LoVo (cell line): ENCODE measurements around the gene PDE6H.

ENCODE experiments used
- DNase-seq: peaks from one replicate; pipeline ENCODE4 v3.0.0-alpha.2; 2016; ENCODE audit warnings: low spot score

The PDE6H gene

DNA sequence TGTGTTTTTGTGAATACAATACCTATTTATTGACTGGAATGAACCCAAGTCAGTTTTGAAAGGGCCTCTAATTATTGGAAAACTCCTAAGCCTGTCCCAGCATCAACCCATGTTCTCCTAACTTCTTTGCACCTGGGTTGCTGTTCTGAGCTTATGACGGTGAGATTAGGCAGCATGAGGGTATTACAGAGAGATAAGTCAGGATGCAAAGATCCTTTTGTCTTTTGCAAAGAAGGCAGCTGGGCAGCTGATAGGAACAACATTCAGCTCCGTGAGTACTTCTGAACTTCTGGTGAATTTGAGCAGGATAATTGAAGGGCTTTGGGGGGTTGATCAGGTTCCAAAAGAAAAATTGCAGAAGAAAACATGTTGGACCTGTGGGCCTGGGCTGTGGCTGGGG, at the start of gene PDE6H:
TSS of gene PDE6H (plus strand) at position 227 of the 400 bp plus-strand sequence. CDS start 4,971 bp downstream, outside the sequence.
- DNase-seq, result no peak

DNA sequence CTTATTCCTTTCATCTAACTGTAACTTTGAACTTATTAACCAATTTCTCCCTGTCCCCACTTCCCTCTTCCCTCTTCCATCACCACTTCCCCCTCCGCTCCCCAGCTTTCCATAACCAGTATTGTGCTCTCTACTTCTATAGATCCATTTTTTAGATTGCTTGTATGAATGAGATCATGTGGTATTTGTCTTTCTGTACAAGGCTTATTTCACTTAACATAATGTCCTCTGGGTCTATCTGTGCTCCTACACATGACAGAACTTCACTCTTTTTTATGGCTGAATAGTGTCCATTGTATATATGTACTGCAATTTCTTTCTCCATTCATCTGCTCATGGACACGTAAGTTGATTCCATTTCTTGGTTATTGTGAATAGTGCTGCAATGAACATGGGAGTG, 48.9 kb upstream of the PDE6H start:
- no peak for DNase-seq

DNA sequence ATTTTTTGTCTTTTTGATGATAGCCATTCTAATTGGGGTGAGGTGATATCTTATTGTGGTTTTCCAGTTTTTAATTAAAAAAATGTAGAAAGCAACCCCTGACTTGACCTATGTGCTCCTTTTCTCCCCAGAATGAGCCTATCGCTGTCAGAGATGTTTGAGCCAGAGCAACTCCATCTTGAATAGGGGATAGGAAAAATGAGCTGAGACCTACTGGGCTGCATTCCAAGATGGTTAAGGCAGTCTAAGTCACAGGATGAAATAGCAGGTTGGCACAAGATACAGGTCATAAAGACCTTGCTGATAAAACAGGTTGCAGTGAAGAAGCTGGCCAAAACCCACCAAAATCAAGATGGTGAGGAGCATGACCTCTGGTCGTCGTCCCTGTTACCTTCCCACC, 48.3 kb upstream of the PDE6H start:
- no peak for DNase-seq

DNA sequence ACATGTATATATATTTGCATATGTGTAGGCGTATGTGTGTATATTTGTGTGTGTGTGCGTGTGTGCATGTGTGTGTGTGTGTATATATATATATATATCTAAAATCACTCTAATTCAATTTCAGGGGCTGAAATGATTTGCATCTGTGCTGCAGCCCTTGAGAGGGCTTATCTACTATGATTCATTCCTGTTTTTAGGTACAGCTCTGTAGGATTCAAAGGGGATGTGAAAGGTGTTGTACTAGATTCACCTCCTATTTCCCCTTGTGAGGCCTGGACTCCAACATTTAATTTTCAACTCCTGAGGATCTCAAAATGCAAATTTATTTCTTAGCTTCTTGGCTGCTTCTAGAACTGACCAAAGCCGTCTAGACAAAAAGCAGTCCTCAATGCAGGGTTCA, 45.6 kb upstream of the PDE6H start:
- DNase-seq, result no peak

DNA sequence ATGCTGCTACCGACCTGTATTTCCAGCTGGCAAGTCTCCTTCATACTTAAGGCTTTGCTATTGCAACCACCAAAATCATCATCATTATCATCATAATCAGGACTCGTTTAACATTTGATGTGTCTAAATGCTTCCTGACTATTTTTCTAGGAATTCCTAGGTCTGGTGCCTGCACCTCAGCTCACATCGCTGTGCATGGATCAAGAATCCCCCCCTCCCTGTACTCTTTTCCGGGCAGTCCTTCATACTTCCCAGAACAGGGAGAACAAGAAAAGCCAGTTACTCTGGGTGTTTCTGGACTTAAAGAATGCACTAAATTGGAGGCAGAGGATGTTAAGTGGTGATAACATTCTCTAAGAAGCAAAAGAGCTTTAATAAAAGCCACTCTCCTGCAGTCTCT, 43.9 kb upstream of the PDE6H start:
- peak; percentile 58 for DNase-seq

DNA sequence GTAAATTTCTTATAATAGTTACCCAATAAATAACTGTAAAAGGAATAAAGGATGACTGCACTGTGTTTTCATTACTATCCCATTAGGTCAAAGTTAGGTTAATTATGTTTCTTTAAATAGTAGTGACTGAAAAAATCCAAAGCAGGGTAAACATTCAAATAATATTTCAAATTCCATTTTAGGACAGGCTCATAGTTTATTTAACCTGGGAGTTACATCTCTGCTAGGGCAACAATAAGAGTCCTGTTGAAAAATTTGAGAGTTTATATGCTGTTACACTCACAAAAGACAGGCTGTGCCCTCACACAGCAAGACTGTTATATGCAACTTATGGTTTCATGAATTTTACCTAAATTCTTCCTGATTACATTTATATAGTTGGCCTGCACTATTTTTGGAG, 42.5 kb upstream of the PDE6H start:
- no peak for DNase-seq

DNA sequence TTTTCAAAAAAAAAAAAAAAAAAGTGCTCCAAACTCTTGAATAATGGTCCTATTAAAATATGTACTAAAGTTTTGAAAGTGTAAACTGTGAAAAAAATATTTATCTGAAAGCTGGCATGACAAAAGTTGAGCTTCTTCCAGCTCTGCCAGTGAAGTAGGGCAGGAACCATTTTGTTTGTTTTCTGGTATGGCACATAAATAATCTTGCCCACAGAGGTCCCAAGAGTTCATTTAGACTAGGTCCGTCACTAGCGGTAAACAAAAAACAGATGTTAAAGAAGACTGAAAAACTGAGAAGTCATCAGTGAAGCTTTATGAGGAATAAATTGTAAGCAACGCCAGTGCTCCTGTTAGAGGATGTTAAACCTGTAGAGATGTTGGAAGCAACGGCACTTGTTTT, 41.5 kb upstream of the PDE6H start:
- no peak for DNase-seq

DNA sequence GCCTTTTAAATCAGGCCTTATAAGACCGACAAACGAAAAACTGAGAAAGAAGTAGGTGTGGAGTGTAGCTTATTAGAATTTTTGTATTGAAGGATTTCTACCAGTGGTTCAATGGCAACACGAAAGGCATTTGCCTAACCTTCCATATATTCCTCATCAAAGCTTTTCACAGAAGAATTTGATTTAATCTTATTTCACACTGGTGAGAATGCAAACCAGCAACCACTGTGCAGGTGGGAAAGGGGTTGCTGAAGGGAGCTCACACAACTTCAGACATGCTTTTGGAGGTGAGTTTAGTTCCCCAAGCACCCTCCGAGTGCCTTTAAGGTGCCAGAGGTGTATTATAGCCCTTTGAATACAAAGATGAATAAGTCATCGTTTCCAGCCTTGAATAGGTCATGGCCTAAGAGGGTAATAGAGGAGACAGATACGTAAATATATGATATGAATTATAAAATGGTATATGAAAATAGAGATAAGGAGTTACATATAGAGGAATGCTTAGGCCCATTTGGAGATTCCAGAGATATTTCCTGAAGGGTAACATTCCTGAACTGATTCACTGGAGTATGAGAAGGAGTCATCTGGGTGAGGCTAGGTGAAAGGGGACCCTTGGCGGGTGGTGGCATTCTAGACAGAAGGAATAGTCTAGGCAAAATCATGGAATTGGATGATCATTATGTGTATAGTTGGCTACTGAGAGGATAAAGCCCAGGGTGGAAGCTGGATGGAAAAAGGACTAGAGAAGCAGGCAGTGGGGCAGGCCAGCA, 40.9 kb upstream of the PDE6H start:
- DNase-seq, result peak; percentile 30

DNA sequence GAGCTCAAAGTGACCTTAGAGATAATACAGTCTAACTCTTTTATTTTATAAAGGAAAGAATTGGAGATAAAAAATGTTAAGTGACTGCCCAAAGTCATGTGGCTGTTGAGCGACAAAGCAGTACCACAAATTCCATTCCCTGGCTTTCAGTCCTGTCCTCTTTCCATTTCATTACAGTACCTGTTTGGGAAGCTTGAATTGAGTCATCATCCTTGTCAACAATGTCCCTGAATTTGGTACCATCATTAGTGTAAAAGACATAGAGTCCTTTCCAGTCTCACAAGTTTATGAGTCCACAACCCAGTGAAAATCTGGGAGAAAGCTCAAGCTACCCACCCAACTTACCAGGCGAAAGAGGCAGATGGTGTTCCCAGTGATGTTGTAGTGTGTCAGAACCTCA, 38.3 kb upstream of the PDE6H start:
- no peak for DNase-seq

DNA sequence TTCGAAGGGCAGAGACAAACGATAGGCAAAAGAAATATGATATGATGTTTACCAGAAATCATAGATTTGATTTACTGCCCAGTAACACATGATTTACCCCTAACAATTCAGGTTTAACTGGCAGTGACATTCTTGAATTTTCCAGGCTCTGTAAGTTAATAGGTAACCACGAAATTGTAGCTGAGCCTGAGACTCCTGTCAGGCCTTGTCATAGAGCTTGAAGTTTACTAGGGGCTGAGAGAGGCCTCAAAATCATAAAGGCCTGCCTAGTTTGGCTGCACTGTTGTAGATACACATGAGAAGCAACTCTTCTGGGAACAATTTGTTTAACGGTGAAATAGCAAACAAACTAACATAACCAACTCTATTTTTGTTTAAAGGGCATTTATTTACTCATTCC, 37.8 kb upstream of the PDE6H start:
- DNase-seq, result peak; percentile 12

DNA sequence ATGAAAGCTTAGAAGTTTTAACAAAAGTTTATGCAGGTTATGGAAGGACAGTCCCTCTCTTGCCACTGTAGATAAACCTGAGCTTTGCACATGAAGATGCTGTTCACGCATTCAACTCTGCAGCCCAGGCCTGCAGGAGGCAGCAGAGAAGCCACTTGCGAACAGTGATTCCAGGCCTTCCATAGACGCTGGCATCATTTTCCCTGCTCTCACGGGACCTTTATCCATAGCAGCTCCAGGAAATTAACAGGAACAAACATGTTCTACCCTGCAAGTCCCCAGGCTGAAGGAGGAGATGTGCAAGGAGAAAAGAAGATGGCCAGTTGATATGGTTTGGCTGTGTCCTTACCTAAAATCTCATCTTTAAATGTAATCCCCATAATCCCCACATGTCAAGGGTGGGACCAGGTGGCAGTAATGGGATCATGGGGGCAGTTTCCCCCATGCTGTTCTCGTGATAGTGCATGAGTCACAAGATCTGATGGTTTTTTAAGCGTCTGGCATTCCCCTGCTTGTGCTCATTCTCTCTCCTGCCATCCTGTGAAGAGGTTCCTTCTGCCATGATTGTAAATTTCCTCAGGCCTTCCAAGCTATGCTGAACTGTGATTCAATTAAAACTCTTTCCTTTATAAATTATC, 36.5 kb upstream of the PDE6H start:
- DNase-seq, result no peak

DNA sequence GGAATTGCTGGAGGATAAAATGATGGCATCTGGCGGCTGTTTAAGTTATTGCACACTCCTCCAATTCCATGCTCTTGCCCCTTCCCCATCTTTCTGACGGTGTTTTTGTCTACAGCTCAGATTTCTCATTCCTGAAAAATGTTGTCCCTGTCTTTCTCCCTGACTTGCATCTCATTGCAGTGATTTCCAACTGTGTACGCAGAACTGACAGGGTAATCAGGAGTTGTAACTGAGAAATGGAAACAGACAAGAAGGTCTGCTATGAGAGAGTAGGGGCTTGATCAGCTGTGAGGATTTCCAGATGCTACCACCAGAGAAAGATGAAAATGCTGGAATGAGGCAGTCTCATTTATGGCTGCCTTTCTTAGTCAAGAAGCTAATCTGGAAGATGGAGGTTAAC, 35.8 kb upstream of the PDE6H start:
- DNase-seq, result no peak

DNA sequence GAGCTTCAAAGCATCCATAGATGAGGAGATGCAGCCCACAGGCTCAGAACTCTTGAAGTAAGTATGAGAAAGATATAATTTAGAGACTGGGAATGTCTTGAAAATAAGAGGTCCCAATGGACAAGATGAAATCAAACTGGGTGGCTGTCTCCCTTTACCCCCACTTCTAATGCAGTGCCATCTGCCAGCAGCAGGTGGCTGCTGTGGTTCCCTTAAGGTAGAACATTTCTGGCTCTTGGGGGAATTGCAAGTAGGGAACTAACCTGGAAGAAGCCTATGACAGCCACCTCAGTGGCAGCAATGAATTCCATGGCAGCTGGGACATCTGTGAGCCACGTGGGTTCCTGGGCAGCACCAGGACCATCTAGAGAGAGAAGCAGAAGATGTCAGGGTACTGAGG, 35.2 kb upstream of the PDE6H start:
- no peak for DNase-seq

DNA sequence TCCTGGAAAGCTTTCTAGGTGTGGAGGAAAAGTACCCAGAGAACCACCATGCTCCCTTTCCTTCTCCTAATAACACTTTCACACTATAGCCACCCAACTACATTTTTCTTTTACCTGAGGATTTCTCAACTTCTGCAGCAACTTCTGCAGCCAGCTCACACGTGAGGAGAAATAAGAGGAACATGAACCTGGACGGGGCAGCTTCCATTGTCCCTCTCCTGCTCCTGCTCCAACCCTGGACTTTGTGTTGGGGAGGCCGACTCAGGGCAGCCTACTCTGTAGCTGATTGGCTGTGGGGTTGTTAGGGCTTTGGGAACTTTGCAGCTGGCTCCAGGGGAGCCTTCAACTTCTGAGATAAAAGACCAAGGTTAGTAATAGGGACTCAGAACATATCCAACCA, 34.5 kb upstream of the PDE6H start, which contains the start of gene ERP27:
TSS of gene ERP27 (minus strand) at position 237 of the 400 bp plus-strand sequence. CDS start at position 208, 29 bp downstream.
- DNase-seq, result no peak

DNA sequence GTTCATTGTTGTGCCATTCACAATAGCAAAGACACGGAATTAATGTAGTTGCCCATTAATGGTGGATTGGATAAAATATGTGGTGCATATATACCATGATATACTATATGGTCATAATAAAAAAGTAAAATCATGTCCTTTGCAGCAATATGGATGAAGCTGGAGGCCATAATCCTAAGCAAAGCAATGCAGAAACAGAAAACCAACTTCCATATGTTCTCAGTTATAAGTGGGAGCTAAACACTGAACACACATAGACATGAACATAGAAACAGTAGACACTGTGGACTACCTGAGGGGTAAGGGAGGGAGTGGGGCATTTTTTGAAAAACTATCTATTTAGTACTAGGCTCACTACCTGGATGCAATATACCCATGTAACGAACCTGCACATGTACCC, 31.5 kb upstream of the PDE6H start:
- DNase-seq, result no peak

DNA sequence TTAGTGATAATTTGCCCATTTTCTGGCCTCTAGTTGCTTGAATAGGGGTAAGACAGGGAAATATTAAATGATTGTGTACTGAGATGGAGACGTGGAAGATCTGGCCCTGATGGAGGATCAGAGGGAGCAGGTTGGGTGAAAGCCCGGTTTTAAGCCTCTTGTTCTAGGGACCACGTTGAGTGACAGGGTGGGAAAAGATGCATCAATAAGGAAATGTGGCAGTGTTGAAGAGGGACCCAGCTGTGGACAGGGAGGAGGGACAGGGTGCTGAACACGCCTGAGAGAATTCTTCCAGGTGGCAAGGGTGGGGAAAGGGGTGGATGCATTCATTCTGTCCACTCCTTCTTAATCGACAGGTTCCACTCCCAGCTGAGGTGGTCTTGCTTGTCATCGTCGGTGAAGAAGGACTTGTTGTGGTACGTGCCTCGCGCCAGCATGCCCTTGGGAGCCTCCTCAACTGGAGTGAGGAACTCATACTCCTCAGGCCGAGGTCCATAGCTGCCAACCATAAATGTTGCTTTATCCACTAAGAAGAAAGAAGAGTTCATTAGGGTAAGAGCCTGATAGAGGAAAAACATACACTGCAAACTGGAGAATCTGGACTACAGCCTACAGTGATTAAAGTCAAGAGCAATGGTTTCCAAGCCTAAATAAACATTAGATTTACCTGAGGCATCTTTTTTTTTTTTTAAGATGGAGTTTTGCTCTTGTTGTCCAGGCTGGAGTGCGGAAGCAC, 30.5 kb upstream of the PDE6H start:
- no peak for DNase-seq

DNA sequence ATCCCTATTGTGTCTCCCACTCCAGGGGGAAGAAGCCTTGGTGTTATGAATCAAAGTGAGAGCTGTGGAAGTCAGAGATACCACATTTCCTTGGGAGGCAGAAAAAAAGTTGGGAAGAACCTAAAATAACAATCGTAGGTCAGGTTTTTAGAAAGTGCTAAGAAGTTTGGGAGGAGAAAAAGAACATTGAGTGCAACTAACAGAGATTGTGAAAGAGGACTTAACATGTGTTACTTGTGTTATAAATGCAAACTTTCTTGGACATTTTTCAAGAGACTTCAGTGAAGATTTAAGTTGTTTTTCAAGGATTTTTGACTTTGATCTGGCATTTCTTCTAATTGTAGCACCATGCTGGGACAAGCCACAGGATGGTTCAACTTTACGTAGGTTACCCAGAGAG, 26.7 kb upstream of the PDE6H start:
- DNase-seq, result no peak

DNA sequence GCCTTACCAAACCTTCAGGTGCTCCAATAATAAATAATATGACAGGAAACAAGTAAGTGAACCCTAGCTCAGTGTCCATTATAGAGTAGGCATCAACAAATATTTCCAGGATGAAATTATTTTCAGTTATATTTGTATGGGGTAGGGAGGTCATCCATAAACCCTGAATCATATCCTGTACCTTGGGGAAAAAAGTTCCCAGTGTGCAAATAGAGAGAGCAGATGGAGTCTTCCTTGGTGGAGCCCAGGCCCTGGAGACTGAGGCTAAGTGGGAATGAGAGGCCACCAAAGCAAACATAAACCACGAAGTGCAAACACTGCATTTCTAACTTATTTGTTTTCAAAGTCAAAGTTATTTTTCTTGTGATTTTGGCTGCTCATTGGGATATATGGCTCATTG, 26.0 kb upstream of the PDE6H start:
- DNase-seq, result no peak

DNA sequence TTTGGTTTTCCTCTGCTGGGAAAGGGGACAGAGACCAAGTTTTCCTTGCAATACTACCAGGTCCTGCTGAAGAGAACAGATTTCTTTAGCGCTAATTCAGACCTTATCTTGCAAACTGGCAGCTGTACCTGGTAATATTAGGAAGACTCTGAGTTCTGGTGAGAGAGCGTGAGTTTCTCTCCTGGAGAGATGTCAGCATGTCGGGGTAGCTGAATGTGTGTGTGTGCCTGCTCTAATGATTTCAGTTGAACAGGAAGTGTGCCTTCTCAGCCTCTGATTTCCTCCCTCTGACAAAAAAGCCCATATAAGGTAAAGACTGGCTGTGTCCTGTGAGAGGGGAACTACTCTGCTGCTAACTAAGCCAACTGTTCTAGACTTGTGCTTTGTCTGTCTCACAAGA, 24.2 kb upstream of the PDE6H start:
- DNase-seq, result no peak

DNA sequence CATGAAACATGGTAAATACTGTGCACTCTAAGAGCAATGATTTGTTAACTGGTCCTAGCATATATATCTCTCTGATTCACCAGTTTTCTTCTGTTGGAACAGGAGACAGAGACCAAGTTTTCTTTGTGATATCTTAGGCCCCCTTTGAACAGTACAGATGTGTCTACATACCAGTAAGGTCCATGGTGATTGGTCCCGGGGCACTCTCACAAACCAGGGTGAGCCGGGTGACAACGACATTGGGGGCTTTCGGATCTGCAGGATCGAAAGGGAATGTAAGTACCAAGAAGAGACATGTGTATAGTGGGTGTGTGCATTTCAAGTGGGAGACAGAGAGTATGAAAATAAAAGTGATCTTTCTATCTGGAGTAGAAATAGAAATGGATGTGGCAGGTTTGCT, 23.2 kb upstream of the PDE6H start:
- DNase-seq, result no peak

DNA sequence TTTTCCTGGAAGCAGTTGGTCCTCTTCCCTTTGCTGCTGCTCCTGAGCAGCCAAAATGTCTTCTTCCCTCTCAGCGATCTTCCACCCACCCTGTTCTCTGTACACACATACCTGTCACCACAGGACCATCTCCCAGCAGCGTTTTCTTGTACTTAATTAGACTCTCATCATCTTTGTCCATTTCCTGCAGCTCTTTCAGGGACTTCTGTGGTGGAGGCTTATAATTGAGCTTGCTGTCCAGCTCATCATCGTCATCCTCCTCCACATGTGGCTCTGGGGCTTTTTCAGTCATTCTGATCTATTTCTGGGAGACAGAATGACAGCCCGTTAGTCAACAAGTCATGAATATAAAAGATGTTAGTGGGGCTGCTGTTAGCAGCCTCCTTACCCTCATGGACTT, 22.4 kb upstream of the PDE6H start:
- no peak for DNase-seq

DNA sequence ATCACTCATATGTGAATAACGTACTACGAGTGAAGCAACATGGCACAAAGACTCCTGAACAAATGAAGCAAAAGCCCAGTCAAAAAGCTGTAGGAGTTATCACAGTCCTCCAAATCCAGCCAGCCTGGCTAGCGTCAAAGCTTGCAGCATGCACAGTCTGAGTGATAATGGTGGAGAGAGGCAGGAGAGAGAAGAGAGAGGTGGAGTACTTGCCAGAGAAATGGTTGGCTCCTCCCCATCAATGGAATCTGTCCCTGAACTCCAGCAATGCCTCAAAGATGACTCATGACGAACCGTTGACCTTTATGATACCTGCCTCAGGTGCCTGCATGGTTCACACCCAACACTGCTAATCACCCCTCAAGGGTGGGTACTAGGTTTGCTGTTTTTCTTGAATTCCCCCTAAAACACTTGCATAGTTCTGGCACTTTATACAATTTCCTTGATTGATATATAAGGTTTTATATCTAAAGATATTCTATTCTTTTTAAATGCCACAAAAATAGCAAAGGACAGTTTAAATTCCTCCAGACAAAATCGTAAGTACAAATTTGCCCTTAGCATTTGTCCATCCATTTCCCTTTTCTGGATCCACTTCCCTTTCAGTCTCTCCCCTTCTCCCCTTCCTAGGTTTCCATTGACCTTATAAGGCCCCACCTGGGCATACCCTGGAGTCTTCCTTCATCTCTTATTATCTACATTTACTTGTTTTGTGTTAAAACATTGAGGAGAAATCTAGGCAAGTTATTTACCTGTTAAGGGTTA, 21.7 kb upstream of the PDE6H start:
- peak; percentile 88 for DNase-seq
